NOMO-1 treated with DMSO at 0.1 percent for 48 hours (cell line): Measurements from ENCODE around the gene UBALD1.

Source experiments
- DNase-seq: peaks from one replicate; lab custom pipeline; 2025; ENCODE audit not compliant: unreplicated experiment; lab: John Stamatoyannopoulos, UW

UBALD1 gene

DNA sequence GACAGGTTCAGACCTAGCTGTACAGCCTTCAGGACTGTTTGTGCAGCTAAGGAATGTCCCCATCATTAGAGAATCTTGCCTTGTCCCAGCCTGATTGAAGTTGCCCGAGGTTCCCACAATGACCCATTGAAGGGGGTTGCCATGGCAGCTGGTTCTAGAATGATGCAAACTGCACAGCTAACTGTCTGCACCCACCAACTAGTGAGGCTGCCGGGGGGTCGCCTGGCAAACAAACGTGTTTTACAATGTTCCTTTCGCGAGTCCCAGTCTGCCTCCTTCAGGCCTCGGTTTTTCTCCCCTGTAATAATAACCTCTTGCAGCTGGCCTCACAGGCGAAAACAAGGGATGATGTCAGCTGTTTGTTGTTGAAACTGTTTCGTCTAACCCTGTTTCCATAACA lies 53.1 kb downstream of the UBALD1 start:
- no peak for DNase-seq
